Activated CD8-positive, alpha-beta memory T cell treated with anti-CD3 and anti-CD28 coated beads, Interleukin-2, amount 50 U/mL, for 24 hours (primary cell): ENCODE data around the gene NEB.
"Not testable (repeated sequence)": the region's sequence is repeated elsewhere in the genome, so short reads cannot be mapped to it uniquely, and the experiment has no call there.

Experiments
- DNase-seq: peaks from one replicate; pipeline ENCODE4 v3.0.0-alpha.2; 2020; ENCODE audit errors: extremely low read depth

Gene NEB

DNA sequence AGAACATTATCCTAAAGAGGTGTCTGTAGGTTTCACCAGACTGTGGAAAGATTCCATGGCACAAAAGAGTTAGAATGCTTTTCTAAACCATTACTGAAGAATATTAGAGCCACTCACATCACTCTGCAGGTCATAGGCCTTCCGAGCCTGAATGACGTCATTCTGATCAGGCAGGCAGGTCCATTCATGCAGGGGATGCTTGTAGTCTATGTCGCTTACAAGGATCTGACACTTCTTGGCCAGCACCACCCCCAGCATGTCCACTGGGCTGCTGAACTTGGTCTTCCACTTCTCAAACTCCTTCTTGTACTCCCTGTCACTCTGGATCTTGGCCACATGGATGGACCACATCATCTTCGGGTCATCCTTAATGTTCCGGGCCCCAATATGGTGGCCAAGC lies 120.1 kb downstream of the NEB start:
- no peak for DNase-seq

DNA sequence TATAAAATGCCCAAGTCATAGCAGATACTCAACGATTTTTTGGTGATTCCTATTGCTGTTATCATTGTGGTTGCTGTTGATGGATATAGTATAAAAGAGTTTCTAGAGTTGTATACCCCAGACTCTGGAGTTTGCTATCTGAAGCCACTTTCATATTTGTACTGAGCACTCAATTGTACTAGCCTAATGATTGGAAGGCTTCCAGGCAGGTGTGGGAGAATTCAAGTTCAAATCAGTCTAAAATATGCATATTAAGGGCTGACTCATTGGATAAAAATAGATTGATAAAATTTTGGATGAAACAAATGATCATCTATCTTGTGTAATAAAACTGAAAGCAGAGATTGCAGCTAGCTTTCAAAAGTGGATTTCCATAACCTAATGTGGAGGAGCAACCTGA lies 122.9 kb downstream of the NEB start:
- no peak for DNase-seq

DNA sequence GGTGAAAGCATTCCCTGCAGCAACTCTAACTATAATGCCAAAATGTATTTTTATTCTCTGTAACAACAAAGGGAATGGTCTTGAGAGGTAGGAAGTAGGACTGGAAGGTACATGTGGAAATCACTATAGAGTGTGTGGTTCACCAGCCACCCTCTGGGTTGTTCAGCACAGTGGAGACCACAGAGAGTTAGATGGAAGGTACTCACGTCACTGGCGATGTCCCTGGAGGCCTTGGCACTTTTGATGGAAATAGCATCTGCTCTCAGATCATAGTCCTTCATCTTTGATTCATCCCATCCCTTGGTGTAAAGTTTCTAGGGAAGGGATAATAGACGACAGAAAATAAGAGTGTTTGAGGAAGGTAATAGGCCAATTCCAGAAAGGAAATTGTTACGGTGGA lies 124.0 kb downstream of the NEB start:
- DNase-seq = no peak

DNA sequence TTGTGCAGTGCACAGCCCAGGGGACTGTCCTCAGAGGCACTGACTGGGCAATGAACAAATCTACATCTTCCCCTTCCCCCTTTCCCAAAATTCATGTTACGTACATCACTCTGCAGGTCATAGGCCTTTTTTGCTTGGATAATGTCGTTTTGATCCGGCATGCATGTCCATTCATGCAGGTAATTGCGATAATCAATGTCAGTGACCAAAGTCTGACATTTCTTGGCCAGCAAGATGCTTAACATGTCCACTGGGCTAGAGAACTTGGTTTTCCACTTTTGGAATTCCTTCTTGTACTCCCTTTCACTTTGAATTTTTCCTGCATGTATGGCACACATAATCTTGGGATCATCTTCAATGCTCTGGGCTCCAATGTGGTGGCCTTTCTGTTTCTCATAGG lies 124.6 kb downstream of the NEB start:
- no peak for DNase-seq

DNA sequence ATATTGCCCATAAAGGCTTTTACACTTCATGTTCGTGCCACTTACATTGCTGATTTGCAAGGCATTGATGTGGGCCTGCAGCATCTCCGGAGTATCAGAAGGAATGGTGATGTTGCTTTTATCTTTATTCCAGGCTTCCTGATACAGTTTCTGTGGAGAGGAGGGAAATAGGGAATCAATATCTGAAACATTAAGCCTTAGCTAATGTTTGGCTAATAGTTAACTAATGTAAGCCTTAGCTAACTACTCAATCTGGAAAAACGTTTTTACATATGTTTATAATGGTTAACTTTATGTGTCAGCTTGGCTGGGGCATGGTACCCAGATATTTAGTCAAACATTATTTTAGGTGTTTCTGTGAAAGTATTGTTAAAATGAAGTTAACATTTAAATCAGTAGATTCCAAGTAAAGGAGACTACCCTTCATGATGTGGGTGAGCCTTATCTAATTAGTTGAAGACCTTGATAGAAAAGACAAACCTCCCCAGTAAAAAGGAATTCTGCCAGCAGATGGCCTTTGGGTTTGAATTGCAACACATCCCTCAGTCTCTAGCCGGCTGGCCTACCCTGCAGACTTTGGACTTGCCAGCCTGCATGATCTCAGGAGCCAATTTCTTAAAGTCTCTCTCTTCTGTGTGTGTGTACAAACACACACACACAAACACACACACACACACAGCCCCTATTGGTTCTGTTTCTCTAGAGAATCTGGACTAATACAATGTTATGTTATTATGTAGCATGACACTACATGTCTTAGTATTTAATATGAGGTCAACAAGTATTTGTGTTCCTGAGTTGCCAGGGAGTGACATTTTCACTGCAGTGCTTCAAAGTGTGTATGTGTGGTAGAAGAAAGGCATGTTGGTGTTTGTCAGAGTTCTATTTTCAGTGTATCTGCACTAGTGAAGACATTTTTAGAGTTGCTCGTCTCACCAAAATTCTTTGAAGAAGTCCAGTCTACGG lies 126.5 kb downstream of the NEB start:
- DNase-seq = not testable (repeated sequence)

DNA sequence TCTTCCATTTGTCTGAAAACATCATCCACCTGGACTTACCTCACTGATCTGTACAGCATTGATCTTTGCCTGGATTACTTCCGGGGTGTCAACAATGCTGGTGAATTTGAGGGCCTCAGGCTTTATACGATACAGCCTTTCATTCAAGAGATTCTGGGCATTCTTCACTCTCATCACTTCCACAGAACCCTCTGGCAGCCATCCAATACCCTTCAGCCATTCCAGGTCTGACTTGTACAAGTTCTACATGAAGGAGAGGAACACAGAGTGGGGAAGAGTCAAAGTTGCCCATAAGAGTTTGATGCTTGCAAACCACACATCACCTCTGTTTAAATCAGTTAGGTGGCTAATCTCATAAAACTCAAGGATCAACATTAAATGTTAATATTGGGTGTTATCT lies 130.7 kb downstream of the NEB start:
- DNase-seq = not testable (repeated sequence)

DNA sequence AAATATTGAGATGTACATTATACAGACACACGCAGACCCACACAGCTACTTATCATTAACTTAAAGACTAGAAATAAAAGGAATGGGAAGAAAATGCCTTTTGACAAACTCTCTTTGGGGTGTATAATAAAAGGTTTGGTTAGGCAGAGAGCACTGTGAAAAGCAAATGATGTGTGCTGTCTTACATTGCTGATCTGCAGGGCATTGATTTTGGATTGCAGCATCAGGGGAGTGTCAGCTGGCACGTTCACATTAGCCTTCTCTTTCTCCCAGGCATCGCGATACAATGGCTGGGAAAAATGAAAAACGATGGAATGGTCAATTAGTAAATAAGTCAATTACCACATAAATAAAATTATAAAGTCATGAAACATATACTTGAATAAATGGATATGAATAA lies 131.9 kb downstream of the NEB start:
- not testable (repeated sequence) for DNase-seq

DNA sequence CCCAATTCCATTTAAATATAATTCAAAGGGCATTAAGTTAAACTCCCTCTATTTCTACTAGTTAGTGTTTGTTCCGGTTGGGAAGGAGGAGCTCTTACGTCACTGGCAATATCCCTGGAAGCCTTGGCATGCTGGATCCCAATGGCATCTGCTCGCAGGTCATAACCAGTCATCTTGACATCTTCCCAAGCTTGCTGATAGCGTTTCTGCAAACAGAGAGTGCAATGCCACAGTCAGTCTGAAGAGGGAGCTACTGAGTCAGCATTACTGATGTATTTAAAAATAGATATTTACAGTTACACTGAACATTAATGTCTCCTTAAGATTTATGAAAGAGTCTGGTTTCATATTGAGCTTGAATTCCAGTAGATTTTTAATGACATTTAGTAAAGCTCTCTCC lies 132.5 kb downstream of the NEB start:
- not testable (repeated sequence) for DNase-seq

DNA sequence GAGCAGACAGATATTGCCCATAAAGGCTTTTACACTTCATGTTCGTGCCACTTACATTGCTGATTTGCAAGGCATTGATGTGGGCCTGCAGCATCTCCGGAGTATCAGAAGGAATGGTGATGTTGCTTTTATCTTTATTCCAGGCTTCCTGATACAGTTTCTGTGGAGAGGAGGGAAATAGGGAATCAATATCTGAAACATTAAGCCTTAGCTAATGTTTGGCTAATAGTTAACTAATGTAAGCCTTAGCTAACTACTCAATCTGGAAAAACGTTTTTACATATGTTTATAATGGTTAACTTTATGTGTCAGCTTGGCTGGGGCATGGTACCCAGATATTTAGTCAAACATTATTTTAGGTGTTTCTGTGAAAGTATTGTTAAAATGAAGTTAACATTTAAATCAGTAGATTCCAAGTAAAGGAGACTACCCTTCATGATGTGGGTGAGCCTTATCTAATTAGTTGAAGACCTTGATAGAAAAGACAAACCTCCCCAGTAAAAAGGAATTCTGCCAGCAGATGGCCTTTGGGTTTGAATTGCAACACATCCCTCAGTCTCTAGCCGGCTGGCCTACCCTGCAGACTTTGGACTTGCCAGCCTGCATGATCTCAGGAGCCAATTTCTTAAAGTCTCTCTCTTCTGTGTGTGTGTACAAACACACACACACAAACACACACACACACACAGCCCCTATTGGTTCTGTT lies 137.2 kb downstream of the NEB start:
- not testable (repeated sequence) for DNase-seq

DNA sequence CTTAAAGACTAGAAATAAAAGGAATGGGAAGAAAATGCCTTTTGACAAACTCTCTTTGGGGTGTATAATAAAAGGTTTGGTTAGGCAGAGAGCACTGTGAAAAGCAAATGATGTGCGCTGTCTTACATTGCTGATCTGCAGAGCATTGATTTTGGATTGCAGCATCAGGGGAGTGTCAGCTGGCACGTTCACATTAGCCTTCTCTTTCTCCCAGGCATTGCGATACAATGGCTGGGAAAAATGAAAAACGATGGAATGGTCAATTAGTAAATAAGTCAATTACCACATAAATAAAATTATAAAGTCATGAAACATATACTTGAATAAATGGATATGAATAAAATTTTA lies 142.4 kb downstream of the NEB start:
- not testable (repeated sequence) for DNase-seq

DNA sequence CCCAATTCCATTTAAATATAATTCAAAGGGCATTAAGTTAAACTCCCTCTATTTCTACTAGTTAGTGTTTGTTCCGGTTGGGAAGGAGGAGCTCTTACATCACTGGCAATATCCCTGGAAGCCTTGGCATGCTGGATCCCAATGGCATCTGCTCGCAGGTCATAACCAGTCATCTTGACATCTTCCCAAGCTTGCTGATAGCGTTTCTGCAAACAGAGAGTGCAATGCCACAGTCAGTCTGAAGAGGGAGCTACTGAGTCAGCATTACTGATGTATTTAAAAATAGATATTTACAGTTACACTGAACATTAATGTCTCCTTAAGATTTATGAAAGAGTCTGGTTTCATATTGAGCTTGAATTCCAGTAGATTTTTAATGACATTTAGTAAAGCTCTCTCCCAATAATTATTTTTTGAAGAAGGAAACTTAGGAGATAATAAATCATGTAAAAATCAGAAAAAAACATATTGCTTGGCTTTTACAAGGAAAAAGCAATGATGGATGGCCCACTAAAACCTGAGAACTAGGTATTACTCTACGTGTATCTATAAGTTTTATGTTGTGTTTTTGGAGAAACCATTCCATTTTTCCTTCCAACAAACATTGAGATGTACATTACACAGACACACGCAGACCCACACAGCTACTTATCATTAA lies 142.9 kb downstream of the NEB start:
- not testable (repeated sequence) for DNase-seq

DNA sequence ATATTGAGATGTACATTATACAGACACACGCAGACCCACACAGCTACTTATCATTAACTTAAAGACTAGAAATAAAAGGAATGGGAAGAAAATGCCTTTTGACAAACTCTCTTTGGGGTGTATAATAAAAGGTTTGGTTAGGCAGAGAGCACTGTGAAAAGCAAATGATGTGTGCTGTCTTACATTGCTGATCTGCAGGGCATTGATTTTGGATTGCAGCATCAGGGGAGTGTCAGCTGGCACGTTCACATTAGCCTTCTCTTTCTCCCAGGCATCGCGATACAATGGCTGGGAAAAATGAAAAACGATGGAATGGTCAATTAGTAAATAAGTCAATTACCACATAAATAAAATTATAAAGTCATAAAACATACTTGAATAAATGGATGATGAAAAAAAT lies 153.0 kb downstream of the NEB start:
- DNase-seq = not testable (repeated sequence)

DNA sequence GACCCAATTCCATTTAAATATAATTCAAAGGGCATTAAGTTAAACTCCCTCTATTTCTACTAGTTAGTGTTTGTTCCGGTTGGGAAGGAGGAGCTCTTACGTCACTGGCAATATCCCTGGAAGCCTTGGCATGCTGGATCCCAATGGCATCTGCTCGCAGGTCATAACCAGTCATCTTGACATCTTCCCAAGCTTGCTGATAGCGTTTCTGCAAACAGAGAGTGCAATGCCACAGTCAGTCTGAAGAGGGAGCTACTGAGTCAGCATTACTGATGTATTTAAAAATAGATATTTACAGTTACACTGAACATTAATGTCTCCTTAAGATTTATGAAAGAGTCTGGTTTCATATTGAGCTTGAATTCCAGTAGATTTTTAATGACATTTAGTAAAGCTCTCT lies 153.6 kb downstream of the NEB start:
- not testable (repeated sequence) for DNase-seq

DNA sequence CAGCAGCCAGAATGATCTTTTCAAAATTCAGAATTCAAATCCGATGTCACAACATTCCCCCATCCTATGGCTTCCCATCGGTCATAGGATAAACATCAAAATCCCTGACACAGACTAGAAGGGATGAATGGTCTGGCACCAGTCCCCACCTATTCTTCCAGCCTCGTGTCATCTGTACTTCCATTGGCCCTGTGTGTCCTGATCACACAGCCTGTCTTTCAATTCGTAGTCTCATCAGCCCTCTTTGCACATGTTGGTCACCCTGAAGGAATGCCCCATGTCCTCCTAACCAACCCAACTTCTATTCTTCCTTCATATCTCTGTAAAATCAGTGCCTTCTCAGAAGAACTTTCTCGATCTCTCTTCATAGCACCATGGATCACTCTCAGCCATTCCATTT lies 157.2 kb downstream of the NEB start:
- DNase-seq = no peak

DNA sequence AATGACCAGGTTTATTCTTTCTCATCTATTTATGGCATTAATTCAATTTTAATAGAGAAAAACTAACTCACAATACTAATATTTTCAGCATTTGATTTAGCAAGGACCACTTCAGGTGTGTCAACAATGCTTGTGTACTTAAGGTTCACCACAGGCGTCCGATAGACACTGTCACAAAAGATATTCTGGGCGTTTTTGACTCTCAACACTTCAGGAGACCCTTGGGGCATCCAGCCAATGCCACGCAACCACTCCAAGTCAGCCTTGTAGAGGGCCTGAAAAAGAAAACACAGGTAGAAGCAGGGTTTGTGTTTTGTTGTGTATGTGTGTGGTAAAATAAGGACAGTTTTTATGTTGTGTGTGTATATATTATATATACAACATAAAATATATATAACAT lies 158.2 kb downstream of the NEB start:
- DNase-seq = no peak

DNA sequence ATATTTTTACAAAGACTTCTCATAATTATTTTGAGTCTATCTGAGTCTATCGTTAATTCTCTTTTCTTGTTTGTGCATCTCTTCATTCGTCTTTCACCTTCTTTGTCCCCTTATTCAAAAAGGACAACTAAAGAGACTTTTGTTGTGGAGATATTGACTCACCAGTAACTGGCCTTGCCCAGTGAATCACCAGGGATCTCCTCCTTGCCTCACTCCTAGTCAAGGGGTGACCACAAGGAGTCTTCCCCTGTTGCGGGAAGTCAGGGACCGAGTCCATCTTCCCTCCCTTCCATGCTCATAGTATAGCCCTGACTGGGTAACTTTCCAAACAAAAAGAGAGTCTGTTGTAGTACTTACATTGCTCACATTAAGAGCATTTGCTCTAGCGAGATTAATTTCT lies 158.9 kb downstream of the NEB start:
- DNase-seq = no peak

DNA sequence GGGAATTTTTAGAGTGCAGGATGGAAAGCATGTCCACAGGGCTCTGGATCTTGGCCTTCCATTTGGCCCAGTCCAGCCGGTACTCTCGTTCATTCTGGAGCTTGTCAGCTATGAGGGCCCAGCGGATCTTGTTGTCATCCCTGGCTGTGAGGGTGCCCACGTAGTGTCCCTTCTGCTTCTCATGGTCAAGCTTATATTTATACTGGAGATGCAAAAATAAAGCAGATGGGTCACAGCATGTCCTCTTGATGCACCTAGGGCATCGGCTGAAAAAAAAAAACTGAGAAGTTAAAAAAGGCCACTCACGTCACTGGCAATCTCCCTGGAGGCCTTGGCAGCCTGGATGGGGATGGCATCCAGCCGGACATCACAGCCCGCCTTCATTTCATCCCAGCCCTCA lies 164.1 kb downstream of the NEB start:
- no peak for DNase-seq

DNA sequence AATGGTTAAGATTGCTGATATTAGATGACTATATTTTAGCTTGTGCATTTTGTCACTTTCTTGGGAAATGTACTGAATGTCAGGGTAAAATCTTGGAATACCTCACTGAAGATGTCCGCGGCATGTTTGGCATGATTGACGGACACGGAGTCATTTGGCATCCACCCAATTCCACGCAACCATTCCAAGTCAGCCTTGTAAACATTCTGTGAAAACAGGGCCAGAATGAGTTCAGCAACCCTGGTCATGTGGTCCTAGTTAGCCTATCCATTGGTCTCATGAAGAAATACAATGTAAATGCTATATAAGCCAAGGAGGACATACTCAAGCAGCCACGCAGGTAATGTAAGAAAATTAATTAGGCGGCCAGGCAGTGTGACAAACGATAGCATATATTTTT lies 165.1 kb downstream of the NEB start:
- no peak for DNase-seq

DNA sequence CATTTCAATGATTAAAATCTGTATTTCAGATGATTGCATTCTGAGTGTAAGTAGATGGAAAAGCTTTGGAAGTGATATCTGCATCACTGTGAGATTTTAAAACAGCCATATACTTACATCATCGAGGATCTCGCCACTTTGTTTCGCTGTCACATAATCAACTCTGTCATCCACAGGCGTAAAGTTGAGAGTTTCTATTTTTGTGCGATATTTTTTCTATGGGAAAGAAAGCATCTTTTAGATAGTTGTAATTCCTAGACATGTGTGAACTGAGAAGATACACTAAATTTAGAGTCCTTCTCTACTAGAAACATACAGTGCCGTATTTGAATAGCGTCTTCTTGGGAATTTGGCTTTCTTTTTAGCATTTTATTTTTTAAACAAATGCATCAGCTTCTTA lies 165.8 kb downstream of the NEB start:
- DNase-seq = no peak

DNA sequence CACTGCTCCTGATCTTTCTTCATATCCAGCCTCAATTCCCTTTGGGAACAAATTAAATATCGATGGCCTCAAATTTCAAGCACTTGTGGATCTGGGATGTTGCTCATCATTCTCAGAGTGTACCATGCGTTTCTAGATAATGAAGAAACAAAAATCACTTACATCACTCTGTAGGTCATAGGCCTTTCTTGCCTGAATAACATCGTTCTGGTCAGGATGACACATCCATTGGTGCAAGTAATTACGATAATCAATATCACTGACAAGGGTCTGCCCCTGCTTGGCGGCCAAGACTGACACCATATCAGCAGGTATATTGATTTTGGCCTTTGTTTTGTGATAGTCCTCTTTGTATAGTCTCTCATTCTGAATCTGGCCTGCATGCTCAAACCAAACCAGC lies 167.3 kb downstream of the NEB start:
- no peak for DNase-seq

DNA sequence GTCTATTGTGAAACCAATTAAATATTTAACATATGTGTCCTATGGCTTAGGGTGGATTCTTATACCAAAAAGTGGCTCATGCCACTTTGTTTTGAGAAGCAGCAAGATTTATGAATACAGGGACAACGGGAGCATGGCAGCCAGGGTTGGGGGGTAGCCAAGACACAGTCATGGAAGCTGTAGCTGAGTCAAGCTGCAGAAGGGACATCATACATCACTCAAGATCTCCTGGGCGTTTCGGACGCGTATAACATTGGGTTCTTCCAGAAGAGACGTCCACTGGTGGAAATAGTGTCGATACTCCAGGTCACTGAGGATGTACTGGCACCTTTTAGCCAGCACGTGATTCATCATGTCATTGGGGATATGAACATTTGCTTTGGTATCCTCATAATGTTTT lies 171.9 kb downstream of the NEB start:
- no peak for DNase-seq

DNA sequence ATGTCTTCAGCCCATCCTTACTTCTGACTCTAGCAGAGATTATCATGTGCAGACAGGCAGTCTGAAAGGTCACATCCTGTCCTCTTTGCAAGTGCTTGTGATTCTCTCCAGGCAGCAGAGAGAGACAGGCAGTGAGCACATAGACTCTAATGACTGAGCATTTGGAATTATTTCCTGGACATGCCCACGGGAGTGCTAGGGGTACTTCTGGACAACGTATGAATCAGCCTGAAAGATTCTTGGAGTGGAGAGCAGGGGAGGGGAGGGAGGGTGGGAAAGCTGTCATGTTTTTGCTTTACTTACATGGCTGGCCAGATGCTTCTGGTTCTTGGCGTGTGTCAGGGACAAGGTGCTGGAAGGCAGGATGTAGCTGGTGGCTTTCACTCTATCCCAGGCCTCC lies 174.0 kb downstream of the NEB start:
- no peak for DNase-seq

DNA sequence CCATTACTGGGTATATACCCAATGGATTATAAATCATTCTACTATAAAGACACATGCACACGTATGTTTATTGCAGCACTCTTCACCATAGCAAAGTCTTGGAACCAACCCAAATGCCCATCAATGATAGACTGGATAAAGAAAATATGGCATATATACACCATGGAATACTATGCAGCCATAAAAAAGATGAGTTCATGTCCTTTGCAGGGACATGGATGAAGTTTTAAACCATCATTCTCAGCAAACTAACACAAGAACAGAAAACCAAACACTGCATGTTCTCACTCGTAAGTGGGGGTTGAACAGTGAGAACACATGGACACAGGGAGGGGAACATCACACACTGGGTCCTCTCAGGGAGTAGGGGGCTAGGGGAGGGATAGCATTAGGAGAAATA lies 174.8 kb downstream of the NEB start:
- not testable (repeated sequence) for DNase-seq
